T-helper 22 cell (primary cell): Measurements from ENCODE around the gene HES2.
"Not testable (repeated sequence)": the region's sequence is repeated elsewhere in the genome, so short reads cannot be mapped to it uniquely, and the experiment has no call there.

Experiments used
- DNase-seq: peaks from one replicate; pipeline ENCODE4 v3.0.0-alpha.2; 2020; ENCODE audit warnings: low read depth

HES2 gene, protein sequence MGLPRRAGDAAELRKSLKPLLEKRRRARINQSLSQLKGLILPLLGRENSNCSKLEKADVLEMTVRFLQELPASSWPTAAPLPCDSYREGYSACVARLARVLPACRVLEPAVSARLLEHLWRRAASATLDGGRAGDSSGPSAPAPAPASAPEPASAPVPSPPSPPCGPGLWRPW

DNA sequence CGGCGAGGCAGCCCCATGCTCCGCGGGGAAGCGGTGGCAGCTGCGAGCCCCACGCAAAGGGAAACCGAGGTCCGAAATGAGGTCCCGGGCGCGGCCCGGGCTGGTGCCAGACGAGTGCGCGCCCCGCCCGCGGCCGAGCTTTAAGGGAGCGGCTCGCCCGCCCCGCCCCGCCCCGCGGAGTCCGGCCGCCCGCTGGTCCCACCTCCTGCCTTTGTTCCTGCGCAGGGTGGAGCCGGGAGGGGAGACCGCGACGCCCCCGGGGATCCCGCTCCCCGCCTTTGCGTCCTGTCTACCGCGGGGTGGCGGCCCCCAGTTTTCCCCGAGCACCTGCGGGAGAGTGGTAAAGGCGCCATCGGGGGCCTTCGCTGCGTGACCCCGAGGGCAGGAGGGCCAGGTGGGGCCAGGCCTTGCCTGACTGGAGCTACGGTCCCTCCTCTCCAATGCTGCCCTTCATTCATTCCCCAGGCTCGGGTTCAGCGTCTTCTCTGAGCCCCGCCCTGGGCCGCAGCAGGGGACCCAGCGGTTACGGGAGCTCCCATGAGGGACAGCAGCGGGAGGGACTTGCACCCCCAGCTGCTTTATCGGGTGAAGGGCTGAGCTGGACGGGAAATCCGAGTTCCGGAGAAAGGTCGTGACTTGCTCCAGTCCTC is at the start of gene HES2:
HES2 (minus strand) TSS at position 116 of the 650 bp plus-strand sequence; CDS start at position 17, 99 bp downstream.
- no peak for DNase-seq

DNA sequence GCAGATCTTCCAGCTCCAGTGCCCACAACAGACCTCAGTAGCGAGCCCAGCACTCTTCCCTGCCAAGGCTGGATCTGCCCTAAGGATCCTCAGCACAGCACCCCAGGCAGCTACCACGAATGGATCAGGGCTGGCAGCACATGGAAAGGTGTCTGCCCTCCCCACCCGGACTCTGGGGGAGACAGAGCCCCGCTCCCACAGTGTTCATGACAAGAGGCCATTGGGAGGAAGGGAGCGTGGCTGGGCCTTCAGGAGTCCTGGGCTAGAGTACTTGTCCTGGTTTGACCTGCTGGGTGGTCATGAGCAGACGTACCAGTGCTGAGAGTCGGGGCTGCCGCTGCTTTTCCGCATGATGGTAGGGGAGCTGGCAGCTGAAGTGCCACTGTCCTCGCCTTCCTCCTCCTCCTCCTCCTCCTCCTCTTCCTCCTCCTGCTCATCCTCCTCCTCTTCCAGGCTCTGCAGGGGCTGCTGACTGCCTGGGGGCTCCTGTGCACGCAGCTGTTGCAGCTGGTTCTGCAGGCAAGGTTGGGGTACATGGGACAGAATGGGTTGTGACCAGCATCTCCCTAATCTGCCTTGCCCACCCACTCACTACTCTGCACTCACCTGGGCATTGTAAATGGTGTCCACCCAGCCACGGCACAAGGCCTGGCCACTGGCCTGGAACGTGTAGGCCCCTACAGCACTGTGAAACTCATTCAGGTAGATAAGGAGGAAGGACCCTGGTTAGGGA is 49.2 kb upstream of the HES2 start:
- no peak for DNase-seq

DNA sequence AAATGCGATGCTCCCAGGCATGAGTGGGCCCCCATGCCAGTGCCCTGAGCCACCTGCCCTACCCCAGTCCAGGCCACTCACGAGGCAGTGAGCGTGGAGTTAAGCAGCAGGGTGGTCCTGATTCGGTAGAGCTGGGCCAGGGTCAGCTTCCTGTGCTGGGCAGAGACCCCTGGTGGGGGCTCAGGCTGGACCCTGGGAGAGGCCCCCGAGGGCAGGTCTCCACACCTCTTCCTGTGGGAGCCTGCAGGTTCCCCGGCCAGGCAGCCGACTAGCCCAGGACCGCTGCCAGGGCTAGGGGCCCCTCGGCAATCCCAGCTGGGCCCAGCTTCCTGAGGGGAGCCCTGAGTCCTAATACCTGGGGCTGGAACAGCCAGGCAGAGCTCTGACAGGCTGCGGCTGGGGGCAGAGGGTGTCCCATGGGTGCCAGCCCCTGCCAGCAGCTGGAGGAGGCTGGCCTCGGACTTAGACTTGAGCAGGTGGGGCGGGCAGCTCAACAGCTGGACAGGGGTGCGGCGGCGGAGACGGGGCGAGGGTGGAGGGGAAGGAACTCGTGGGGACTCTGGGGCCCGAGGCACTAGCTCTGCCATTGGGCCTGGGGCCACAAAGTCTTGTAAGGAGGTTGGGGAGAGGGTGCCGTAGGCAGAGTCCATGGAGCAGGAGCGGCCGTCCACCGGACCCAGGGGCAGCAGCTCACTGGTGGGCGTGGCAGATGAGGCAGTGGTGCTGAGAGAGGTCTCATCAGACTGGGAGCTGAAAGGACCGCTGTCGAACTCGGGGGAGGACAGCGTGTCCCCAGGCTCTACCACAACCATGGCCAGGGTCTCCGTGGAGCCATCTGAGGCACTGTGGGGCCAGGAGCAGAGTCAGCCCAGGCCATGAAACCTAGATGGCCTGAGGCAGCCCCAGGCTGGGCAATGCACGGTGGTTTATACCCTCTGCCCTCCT is 48.3 kb upstream of the HES2 start:
- no peak for DNase-seq

DNA sequence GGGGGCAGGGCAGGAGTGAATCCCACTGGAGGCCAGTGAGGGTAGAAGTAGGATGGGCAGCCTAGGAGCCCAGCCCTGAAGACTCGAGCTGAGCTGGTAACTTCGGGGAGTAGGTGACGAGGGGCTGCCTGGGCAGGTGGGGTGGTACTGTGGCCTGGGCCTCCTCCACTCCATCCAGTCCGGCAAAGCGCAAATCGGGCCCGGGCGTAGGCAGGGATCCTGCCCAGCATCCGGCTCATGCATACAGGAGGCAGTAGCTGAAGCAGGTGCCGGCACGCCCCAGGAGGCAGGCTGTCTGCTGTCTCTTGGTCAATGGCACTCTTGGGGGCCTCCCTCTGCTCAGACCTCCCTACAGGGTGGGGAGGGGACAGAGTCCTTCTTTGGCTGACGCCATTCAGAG is 47.5 kb upstream of the HES2 start:
- DNase-seq, result no peak

DNA sequence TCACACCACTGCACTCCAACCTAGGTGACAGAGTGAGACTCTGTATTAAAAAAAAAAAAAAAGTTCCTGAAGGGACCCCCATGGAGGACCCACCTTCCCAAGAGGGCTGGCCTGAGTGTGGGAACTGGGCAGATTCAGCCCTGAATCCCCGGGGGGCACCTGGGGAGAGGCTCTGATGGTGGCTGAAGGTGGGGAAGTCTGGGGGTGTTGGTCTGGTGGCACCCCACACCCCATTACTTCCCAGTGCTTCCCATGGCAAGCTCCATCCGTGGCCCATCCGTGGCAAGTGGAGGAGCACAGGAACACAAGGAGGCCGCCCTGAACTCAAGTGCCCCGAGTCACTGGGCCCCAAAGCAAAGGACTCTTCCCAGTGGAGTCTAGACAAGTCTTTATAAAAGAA is 47.0 kb upstream of the HES2 start:
- no peak for DNase-seq

DNA sequence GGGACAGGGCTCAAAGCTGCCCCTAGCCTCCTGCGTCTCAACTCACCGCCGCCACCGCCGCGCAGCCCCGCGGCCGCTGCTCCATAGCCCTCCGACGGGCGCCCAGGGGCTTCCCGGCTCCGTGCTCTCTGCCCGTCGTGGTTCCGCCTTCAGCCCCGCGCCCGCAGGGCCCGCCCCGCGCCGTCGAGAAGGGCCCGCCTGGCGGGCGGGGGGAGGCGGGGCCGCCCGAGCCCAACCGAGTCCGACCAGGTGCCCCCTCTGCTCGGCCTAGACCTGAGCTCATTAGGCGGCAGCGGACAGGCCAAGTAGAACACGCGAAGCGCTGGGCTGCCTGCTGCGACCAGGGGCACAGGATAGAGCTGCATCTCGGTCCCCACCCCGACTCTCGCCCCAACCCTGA is 46.3 kb upstream of the HES2 start, which contains the start of gene TNFRSF25:
TNFRSF25 (minus strand) TSS at position 151 of the 400 bp plus-strand sequence; CDS start at position 85, 66 bp downstream.
- DNase-seq, result peak; percentile 58

DNA sequence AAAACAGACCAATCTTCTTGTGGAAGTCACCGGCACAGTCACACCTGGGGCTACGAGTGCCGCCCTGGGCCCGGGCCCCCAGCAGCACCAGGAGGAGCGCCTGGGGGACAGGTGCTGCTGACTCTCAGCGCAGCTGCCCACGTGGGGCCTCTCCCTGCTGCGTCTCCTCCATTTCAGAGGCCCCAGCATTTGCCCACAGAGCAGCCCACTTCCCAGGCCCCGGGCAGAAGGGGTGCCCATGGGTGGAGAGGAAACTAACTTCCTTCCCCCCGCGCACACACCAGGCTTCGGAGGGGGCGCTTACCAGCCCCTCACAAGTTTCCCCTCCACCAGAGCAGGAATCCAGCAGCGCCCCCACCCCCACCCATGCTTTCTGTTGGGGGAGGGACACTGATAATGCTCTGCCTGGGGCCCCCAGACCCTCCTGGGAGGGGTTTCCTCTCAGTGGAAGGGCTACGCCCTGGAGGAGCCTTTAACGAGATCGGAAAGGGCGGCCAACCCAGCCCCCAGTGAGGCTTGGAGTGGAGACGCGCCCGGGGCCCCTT is 45.8 kb upstream of the HES2 start:
- DNase-seq, result peak; percentile 46

DNA sequence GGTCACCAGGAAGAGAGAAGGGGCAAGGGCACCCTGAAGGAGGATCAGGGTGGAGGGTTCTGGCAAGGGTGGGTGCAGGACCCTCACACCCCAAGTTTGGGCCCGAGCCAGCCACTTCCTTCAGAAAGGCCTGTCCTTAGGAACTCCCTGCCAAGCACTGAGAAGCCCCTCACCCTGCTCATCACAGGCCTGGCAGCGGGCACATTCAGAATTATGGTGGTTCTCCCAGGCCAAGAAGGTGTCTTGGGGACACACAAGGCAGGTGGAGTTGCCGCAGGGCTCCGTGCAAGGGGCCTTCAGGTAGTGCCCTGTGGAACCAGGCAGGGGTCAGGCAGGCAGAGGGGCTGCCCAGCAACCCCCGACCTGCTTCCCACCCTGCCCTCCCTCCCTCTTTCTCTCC is 45.2 kb upstream of the HES2 start:
- no peak for DNase-seq

DNA sequence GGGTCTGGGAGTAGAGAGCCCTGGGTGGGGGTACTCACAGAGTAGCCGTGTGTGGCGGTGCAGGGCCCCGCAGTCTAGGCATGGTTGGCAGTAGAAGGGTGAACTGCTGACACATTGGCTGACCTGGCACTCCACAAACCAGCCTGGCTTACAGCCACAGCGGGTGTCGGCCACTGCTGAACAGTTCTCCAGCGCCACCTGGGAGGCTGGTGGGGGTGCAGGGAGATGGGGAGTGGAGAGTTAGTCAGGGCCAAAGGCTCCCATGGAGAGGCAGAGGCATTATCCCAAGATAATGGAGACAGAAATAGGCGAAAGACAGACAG is 44.8 kb upstream of the HES2 start:
- no peak for DNase-seq

DNA sequence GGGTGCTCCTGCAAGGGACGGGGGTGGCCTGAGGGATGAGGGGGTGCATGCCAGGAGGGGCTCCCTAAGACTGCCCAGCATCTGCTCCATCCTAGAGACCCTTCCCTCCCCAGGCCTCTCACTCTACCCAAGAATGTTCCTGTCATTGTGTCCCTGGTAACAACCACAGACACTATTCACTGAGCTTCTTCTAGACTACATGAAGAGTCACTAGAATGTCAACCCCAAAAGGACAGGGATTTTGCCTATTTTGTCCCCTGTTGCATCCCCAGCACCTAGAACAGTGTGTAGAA is 43.3 kb upstream of the HES2 start:
- no peak for DNase-seq

DNA sequence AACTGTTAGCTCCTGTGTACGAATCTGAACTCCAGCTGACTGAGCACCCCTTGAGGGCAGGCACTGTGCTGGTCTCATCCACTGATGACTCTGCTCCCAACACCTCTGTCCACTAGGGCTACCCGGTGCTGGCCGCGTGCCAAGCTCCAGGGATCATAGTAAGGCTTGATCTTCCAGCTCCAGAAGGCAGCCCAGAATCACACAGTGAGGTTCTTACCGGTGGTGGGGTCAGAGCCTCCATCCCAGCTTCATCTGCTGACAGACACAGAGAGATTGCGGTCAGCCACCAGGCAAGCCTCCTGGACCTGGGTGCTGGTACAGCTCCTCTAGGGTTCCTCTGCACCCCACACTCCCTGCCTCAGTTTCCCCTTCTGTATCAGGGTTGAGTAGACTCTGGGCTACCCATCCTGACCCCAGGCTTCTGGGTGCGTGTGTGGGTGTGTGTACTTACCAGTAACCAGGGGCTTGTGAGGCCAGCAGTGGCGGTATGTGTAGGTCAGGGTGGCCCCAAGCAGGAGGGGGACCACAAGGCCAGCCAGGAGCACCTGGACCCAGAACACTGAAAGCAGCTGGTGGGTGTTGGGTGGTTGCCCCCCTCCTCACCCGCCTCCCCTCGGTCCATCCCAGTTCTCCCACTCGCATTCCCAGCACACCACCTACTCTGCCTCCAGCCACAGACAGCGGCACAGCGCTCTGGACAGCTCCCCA is 42.8 kb upstream of the HES2 start:
- no peak for DNase-seq

DNA sequence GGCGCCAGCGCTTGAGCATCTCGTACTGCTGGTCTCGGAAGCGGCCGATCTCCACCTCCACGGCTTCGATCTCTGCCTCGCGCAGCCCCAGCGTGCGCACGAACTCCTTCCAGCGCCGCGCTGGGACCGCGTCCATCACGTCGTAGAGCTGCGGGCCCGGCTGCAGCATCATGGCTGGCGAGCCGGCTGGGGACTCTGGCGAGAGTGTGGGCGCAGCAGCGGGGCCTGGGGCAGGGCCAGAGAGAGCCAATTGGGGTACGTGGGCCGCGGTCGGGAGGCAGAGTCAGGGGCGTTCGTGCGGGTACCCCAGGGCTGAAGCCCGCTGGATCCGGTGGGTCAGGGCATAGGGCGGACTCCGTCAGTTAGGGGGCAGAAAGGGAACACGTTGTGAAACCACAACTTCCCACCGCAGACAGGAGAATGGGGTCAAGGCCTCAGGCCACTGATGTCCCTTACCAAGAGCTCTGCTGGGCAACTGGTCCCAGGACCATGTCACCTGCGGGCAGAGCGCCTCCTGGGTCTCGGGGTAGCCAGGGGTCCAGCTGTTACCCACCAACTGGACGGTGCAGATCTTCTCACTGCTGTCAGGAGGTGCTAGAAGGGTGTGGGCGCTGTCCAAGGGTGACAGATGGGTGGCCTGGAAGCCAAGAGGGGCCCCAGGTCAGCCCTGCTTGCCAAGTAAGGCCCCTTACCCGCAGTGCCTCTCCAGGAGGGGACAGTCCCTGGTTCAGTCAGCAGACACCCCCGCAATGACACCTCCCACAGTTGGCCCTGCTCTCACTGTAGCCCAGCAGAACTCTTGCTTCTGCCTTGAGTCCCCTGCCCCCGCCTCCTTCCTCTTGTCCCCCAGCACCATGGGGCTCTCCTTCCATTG is 42.1 kb upstream of the HES2 start:
- DNase-seq, result no peak

DNA sequence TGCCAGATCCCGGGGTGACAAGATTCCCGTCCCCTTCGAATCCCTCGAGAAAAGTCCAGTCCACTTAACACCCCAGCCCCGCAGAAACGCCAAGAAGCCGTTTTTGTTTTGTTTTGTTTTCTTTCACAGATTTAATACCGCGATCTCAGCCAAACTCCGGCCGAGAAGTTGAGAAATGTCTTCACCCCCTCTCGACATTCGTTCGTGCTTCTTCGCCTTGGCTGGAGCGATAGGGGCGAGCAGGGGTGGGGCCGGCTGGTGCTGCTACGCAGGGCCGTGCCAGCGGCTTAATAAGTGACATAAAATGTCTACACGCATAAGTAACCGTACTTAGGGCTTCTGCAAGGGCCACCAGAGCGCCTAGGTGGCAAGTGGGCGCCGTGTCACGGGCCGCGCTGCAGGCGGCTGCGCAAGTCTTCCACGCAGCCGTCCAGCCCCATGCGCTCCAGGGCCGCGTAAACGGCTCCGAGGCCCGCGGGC is 41.4 kb upstream of the HES2 start:
- DNase-seq, result no peak

DNA sequence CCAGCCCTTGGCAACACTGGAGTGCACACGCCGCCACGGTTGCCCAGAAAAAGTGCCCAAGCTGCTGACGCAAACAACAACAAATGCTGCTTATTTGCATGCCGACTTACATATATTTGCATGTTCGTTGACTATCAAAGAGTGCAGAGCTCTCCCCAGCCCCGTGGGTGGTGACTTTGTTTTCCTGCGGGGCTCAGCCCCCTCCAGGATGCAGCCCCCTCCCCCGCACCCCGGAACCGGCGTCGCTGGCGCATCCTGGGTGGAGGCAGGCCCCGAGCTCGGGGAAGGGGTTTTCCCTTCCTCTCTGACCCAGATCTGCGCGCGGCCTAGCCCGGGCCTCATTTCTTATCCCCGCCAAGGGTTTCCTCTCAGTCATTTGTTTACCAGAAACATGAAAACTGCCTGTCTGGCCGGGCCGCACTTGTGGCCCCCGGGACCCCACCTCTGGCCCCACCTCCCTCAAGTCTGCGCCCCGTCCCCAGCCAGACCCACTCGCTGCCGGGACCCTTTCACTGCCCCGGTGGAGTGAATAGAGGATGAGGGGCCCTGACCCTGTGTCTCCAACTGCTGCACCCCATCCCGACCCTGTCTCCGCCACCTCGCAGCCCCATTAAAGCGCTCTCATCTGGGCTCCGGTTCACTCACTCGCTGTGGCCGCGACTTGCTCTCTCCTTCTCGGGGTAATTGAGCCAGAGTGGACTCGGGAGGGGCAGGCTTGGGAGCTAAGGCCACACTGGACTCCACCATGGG is 40.8 kb upstream of the HES2 start:
- peak; percentile 97 for DNase-seq

DNA sequence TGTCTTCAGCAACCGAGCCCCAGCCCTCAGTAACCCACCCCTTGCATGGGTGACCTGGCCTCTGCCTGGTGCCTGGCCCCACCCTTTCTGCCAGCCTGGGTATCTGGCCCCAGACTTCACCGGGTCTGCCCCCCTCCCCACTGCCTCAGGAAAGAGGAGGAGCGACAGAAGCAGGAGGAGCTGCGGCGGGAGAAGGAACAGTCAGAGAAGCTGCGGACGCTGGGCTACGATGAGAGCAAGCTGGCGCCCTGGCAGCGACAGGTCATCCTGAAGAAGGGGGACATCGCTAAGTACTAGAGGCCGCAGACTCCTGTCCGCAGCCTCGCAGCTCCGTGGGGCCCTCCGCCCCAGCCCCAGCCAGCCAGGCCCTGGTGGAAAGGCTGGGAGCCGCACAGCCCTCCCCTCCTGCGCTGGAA is 40.1 kb upstream of the HES2 start:
- DNase-seq, result peak; percentile 70

DNA sequence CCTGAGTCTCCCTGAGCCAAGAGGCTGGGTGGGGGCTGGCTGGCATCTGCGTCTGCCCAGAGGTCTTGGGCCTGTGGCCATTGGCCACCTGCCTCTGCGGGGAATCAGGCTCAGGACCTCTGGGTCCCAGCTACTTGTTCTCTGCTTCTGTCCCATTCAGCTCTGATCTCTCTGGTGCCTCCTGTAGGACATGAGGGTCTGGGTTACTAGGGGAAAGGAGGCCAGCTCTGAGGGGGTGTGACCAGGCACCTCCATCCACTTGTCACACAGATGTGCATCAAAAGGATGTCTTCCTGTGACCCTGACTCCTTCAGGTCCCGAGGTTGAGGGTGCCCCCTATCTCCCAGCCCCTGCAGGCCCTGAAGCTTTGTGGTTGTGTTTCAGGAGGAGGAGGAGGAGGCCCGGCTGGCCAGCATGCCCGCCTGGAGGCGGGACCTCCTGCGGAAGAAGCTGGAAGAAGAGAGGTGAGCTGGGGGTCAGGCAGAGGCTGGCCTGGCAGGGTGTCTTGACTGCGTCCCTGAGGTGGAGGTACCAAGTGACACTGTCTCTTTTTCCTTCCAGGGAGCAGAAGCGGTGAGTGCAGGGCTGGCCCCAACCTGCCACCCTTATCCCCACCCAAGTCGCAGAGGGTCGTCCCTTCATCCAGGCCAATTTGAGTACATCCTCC is 37.2 kb upstream of the HES2 start:
- no peak for DNase-seq

DNA sequence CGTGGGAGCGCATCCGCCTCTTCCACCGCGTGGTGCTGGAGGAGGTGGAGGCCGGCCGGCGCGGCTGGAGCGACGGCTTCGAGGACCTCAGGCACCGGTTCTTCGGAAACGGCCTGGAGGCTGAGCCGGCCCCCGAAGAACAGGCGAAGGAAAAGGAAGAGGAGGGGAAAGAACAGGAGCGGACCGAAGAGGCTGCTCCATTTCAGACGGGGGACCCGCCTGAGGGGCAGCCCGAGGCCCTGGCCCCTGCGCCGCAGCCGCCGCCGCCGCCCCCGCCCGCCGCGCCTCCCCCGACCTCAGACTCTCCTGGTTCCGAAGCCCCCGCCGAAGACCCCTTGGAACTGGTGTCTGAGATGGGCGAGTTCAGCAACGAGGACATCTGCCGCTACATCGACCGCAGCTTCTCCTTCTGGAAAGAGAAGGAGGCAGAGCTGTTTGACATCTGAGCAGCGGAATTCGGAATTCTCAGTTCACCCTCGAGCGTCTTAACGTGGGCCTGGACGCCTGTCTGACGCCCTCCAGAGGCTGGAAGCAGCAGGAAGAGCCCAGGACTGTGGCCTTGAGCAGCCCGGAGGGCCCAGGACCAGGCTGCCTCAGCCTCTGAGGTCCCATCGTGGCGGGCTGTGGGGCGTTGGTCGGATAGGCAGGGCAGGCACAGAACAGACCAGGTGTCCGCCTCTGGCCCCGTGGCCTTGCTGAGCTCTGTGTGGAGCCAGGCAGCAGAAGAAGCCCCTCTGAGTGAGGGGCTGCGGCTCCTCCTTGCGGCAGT is 36.2 kb upstream of the HES2 start:
- DNase-seq, result not testable (repeated sequence)
